B cell (primary cell): Measurements from ENCODE around the gene LYZL6. TPM values are rescaled to one million over a fixed set of nuclear protein-coding genes. Genes with fewer than 3 reads are reported as not detected.

Experiments used
- ATAC-seq: fragments of 200-7000 bp; cut with Tn5 transposase; one replicate; pipeline ENCODE4 v1.10.0; 2021; ENCODE audit warnings: low read depth, mild to moderate bottlenecking, moderate number of reproducible peaks, moderate library complexity
- CTCF ChIA-PET: fragments of 350-600 bp; sonication (Branson Sonifier 250); formaldehyde crosslinking; loops from one replicate; lab custom pipeline; 2021; ENCODE audit warnings: antibody characterized with exemption, inconsistent platforms; lab: Charles Lee
- POLR2A ChIA-PET: fragments of 350-600 bp; sonication (Branson Sonifier 250); formaldehyde crosslinking; loops from one replicate; lab custom pipeline; 2021; ENCODE audit warnings: antibody characterized with exemption; lab: Charles Lee
- DNase-seq: peaks from one replicate; pipeline ENCODE4 v3.0.0; 2013
- H2AFZ ChIP-seq: 2 replicates; pipeline ENCODE4 v1.6.1; 2012; ENCODE audit warnings: mild to moderate bottlenecking, low read depth, low read length; ENCODE audit not compliant: insufficient read depth, poor library complexity, severe bottlenecking
- H3K27ac ChIP-seq, 2 donors: 1 replicate in 1 of 2; 2 replicates in 1 of 2; pipeline ENCODE4 v1.5.1; 2012 to 2013; ENCODE audit warnings: low read length in 2 of 2, mild to moderate bottlenecking in 2 of 2, moderate library complexity in 1 of 2
- H3K27me3 ChIP-seq, 4 experiments: fragments of 200-600 bp in 1 of 4; sonication (generic) in 1 of 4; replicated peaks in 1 of 4; 1 replicate in 2 of 4; 2 replicates in 2 of 4; pipeline versions ENCODE4 v1.6.1 to v1.7.0; 2013 to 2016; ENCODE audit warnings: low read length in 3 of 4, mild to moderate bottlenecking in 2 of 4, mixed read lengths in 1 of 4, moderate library complexity in 1 of 4; ENCODE audit not compliant: insufficient read depth in 4 of 4, control insufficient read depth in 3 of 4; ENCODE audit errors: control extremely low read depth in 1 of 4
- H3K36me3 ChIP-seq, 2 experiments: replicated peaks in 1 of 2; 1 replicate in 1 of 2; 2 replicates in 1 of 2; pipeline versions ENCODE4 v1.6.1 to v1.7.1; 2013; ENCODE audit warnings: low read length in 1 of 2; ENCODE audit not compliant: insufficient read depth in 2 of 2, control insufficient read depth in 1 of 2; ENCODE audit errors: control extremely low read depth in 1 of 2, extremely low read depth in 1 of 2
- H3K4me1 ChIP-seq, 2 donors: fragments of 200-600 bp in 1 of 2; sonication (generic) in 1 of 2; 1 replicate in 1 of 2; 2 replicates in 1 of 2; pipeline versions ENCODE4 v1.5.1 to v1.6.1; 2013 to 2017; ENCODE audit warnings: low read length in 2 of 2; ENCODE audit not compliant: control insufficient read depth in 2 of 2, insufficient read depth in 2 of 2
- H3K4me2 ChIP-seq: replicated peaks from 2 replicates; pipeline ENCODE3; 2012; ENCODE audit warnings: mild to moderate bottlenecking, low read depth, low read length; ENCODE audit not compliant: poor library complexity, severe bottlenecking
- H3K4me3 ChIP-seq, 5 experiments: fragments of 200-600 bp in 1 of 5; sonication (generic) in 1 of 5; 1 replicate in 3 of 5; 2 replicates in 2 of 5; pipeline versions ENCODE4 v1.5.1 to v1.7.0; 2011 to 2016; ENCODE audit warnings: low read length in 4 of 5, mild to moderate bottlenecking in 4 of 5, low read depth in 2 of 5, control low read depth in 1 of 5, moderate library complexity in 1 of 5; ENCODE audit not compliant: insufficient read depth in 1 of 5; ENCODE audit errors: control extremely low read depth in 1 of 5, extremely low read depth in 1 of 5
- H3K79me2 ChIP-seq: fragments of 200-600 bp; sonication (generic); one replicate; pipeline ENCODE4 v1.6.0; 2016; ENCODE audit warnings: low read length; ENCODE audit not compliant: control insufficient read depth, insufficient read depth
- H3K9ac ChIP-seq: fragments of 200-600 bp; sonication (generic); 2 replicates; pipeline ENCODE4 v1.6.1; 2017; ENCODE audit warnings: mild to moderate bottlenecking, low read length, moderate library complexity
- H3K9me3 ChIP-seq, 3 donors: one replicate each; pipeline versions ENCODE4 v1.6.1 to v1.7.1; 2013; ENCODE audit warnings: low read length in 2 of 3; ENCODE audit not compliant: control insufficient read depth in 2 of 3, insufficient read depth in 1 of 3; ENCODE audit errors: control extremely low read depth in 1 of 3
- H4K20me1 ChIP-seq: 2 replicates; pipeline ENCODE4 v1.6.0; 2012; ENCODE audit warnings: mild to moderate bottlenecking, low read length; ENCODE audit not compliant: insufficient read depth, control insufficient read depth, poor library complexity, severe bottlenecking
- H3K27ac Mint-ChIP-seq: one replicate; pipeline ENCODE4 v1.8.0; 2021; ENCODE audit warnings: mixed read lengths
- H3K27me3 Mint-ChIP-seq: one replicate; pipeline ENCODE4 v1.8.0; 2021; ENCODE audit warnings: mixed read lengths
- H3K4me1 Mint-ChIP-seq: one replicate; pipeline ENCODE4 v1.8.0; 2021; ENCODE audit warnings: mixed read lengths
- H3K4me3 Mint-ChIP-seq: one replicate; pipeline ENCODE4 v1.8.0; 2021; ENCODE audit warnings: mixed read lengths
- H3K9me3 Mint-ChIP-seq: one replicate; pipeline ENCODE4 v1.8.0; 2022; ENCODE audit warnings: mixed read lengths; ENCODE audit not compliant: insufficient read depth
- CTCF ChIP-seq: fragments of 200-600 bp; IDR thresholded peaks from one replicate; pipeline ENCODE4 v1.8.0; 2022; ENCODE audit warnings: antibody characterized with exemption, mild to moderate bottlenecking
- EZH2 ChIP-seq: IDR thresholded peaks from 2 replicates; pipeline ENCODE4 v1.6.1; 2012; ENCODE audit warnings: borderline replicate concordance, low read depth, mild to moderate bottlenecking, moderate library complexity, low read length; ENCODE audit not compliant: insufficient read depth, poor library complexity, severe bottlenecking
- WGBS: methylation state at CpG from one replicate; pipeline ENCODE4 v1.1.5; 2013; ENCODE audit warnings: missing lambda C conversion rate; ENCODE audit not compliant: insufficient coverage; 5-methylcytosine and 5-hydroxymethylcytosine counted together
- intact Hi-C: fragments of 100-400 bp; cut with micrococcal nuclease; formaldehyde crosslinking; loops from one replicate; pipeline ENCODE4 v1.10.0; 2022
- polyA plus RNA-seq: library from polyadenylated mRNA; depleted of rRNA; stranded (reverse); fragments of >200 nt; gene quantifications from 2 replicates; pipeline ENCODE4 v1.2.3, GENCODE V29; 2012
- total RNA-seq, 2 donors: library from RNA; stranded (reverse); fragments of 120-200 nt in 1 of 2; gene quantifications; 1 replicate in 1 of 2; 2 replicates in 1 of 2; pipeline versions ENCODE4 v1.2.3 to v1.2.4, GENCODE V29; 2013 to 2022

LYZL6 gene
- total and polyA plus RNA-seq, 2 donors (not counting 1 experiment from before 2014, with no cell fraction given) = not detected

GRCh38 chr17:35968520-35969054, 25.1 kb upstream of the LYZL6 start:
- Histone ChIP-seq H3K9ac (no peak overlapping the region), H3K9me3 (no peaks in the 10 kb centered on the region), H3K4me1 (no peaks in the 10 kb centered on the region), H3K79me2 (no peaks in the 10 kb centered on the region), H3K4me3 (no peak overlapping the region), H3K36me3 (no peaks in the 10 kb centered on the region), H2AFZ (no peak overlapping the region), H4K20me1 (no peaks in the 10 kb centered on the region), H3K27ac (no peak overlapping the region), H3K4me2 (no peak overlapping the region), H3K27me3 (no peaks in the 10 kb centered on the region)
- POLR2A ChIA-PET = no interaction called here
- CTCF ChIA-PET = interaction anchor here (0.8 to 15.7 kb wide), 14 partner anchors 7 to 514 kb away, joined by 3 to 639 read pairs (median 6); partner anchors contain the start of gene CCL16
- WGBS = 89% methylated on average over 8 of the region's 10 CpGs
- H3K27me3 Mint-ChIP-seq = peaks cover 25% of the 10 kb centered on the region
- H3K4me3 Mint-ChIP-seq = no peak overlapping the region
- no peaks in the 10 kb centered on the region for H3K9me3 Mint-ChIP-seq
- H3K27ac Mint-ChIP-seq = no peak overlapping the region
- TF ChIP-seq CTCF (no peak), EZH2 (no peak)
- H3K4me1 Mint-ChIP-seq = peaks cover 1% of the 10 kb centered on the region
- intact Hi-C loops = loop anchor here (1.0 kb wide), 2 partner anchors 181 to 515 kb away; no protein-coding TSS in a partner anchor
- DNase-seq = no peak
- ATAC-seq = no peak

- DNase-seq = no peak
- H3K4me1 Mint-ChIP-seq = peaks cover 1% of the 10 kb centered on the region
- intact Hi-C loops = no loop called here
- H3K9ac ChIP-seq = no peak overlapping the region
- no peaks in the 10 kb centered on the region for H4K20me1 ChIP-seq
- no peak overlapping the region for H3K27ac ChIP-seq
- no peaks in the 10 kb centered on the region for H3K79me2 ChIP-seq
- no peaks in the 10 kb centered on the region for H3K4me1 ChIP-seq
- H3K4me3 Mint-ChIP-seq = no peak overlapping the region
- no peak overlapping the region for H3K4me3 ChIP-seq
- no peak overlapping the region for H3K4me2 ChIP-seq
- H3K9me3 Mint-ChIP-seq = no peaks in the 10 kb centered on the region
- no peaks in the 10 kb centered on the region for H3K9me3 ChIP-seq
- 92% methylated on average over 6 of the region's 7 CpGs for WGBS
- no peak for ATAC-seq
- TF ChIP-seq EZH2 (no peak), CTCF (no peak)
- ChIA-PET CTCF (interaction anchor here (1.6 to 2.2 kb wide), 3 partner anchors 12 to 518 kb away, joined by 6 to 7 read pairs (median 6); no protein-coding TSS in a partner anchor), POLR2A (no interaction called here)
- no peak overlapping the region for H3K27ac Mint-ChIP-seq
- no peak overlapping the region for H2AFZ ChIP-seq
- no peaks in the 10 kb centered on the region for H3K36me3 ChIP-seq
- peaks cover 30% of the 10 kb centered on the region for H3K27me3 Mint-ChIP-seq
- H3K27me3 ChIP-seq = peaks cover 0 to 6% (median 3%) of the 10 kb centered on the region in 4 experiments
These were observed 21.8 kb upstream of the LYZL6 start for GRCh38 chr17:35965272-35965671.
